ENCODE data around the gene LYPLAL1. TPM values are rescaled to one million over a fixed set of nuclear protein-coding genes. Genes with fewer than 3 reads are reported as not detected.

The LYPLAL1 gene
- total RNA-seq, 2 experiments from 2014 or later = 24.5 to 30.0 TPM

GRCh38 chr1:219151467-219151866, 22.2 kb upstream of the LYPLAL1 start:
- no peak for TF ChIP-seq CTCF (IDR thresholded peaks at IDR 0.05)
- Mint-ChIP-seq H3K27me3 (peaks cover 7% of the 10 kb centered on the region), H3K9me3 (no peaks in the 10 kb centered on the region), H3K4me1 (ENCODE audit: low read depth) (no peaks in the 10 kb centered on the region), H3K4me3 (no peak overlapping the region), H3K36me3 (ENCODE audit: low read depth) (no peaks in the 10 kb centered on the region), H3K27ac (no peak overlapping the region)
- intact Hi-C loops (cut with micrococcal nuclease) = no loop called here
- ChIA-PET CTCF (no interaction called here), POLR2A (no interaction called here)
- ATAC-seq (no peak), DNase-seq (no peak)

GRCh38 chr1:219152751-219153150, 20.9 kb upstream of the LYPLAL1 start:
- Mint-ChIP-seq H3K4me3 (no peak overlapping the region), H3K27me3 (peaks cover 6% of the 10 kb centered on the region), H3K9me3 (no peaks in the 10 kb centered on the region), H3K27ac (no peak overlapping the region), H3K36me3 (ENCODE audit: low read depth) (no peaks in the 10 kb centered on the region), H3K4me1 (ENCODE audit: low read depth) (no peaks in the 10 kb centered on the region)
- intact Hi-C loops (cut with micrococcal nuclease) = no loop called here
- no peak for DNase-seq
- no peak for TF ChIP-seq CTCF (IDR thresholded peaks at IDR 0.05)
- CTCF ChIA-PET = no interaction called here
- no peak for ATAC-seq
- POLR2A ChIA-PET = no interaction called here

GRCh38 chr1:219153723-219154122, 20.0 kb upstream of the LYPLAL1 start:
- Mint-ChIP-seq H3K4me1 (ENCODE audit: low read depth) (no peaks in the 10 kb centered on the region), H3K27me3 (peaks cover 6% of the 10 kb centered on the region), H3K9me3 (no peaks in the 10 kb centered on the region), H3K36me3 (ENCODE audit: low read depth) (no peaks in the 10 kb centered on the region), H3K4me3 (no peak overlapping the region), H3K27ac (no peak overlapping the region)
- POLR2A ChIA-PET = interaction anchor here (0.7 kb wide), 1 partner anchor 66 kb away, joined by 3 read pairs; no protein-coding TSS in a partner anchor
- CTCF ChIA-PET = no interaction called here
- TF ChIP-seq CTCF (IDR thresholded peaks at IDR 0.05) = no peak
- DNase-seq (no peak), ATAC-seq (no peak)
- intact Hi-C loops (cut with micrococcal nuclease) = no loop called here

- ATAC-seq (no peak), DNase-seq (no peak)
- no peaks in the 10 kb centered on the region for H3K4me1 Mint-ChIP-seq (ENCODE audit: low read depth)
- peaks cover 6% of the 10 kb centered on the region for H3K27me3 Mint-ChIP-seq
- CTCF ChIA-PET = no interaction called here
- no peak overlapping the region for H3K4me3 Mint-ChIP-seq
- no peak overlapping the region for H3K27ac Mint-ChIP-seq
- no peak for TF ChIP-seq CTCF (IDR thresholded peaks at IDR 0.05)
- H3K36me3 Mint-ChIP-seq (ENCODE audit: low read depth) = no peaks in the 10 kb centered on the region
- POLR2A ChIA-PET = no interaction called here
- no peaks in the 10 kb centered on the region for H3K9me3 Mint-ChIP-seq
- intact Hi-C loops (cut with micrococcal nuclease) = no loop called here
Observed at GRCh38 chr1:219155135-219155534, 18.5 kb upstream of the LYPLAL1 start.

GRCh38 chr1:219159946-219160645, 13.6 kb upstream of the LYPLAL1 start:
- ChIA-PET POLR2A (no interaction called here), CTCF (interaction anchor here (1.1 kb wide), 1 partner anchor 13 kb away, joined by 5 read pairs; no protein-coding TSS in a partner anchor)
- intact Hi-C loops (cut with micrococcal nuclease) = no loop called here
- Mint-ChIP-seq H3K9me3 (no peaks in the 10 kb centered on the region), H3K4me3 (no peak overlapping the region), H3K4me1 (ENCODE audit: low read depth) (no peaks in the 10 kb centered on the region), H3K27me3 (peaks cover 10% of the 10 kb centered on the region), H3K27ac (no peak overlapping the region), H3K36me3 (ENCODE audit: low read depth) (no peaks in the 10 kb centered on the region)
- ATAC-seq (no peak), DNase-seq (no peak)
- no peak for TF ChIP-seq CTCF (IDR thresholded peaks at IDR 0.05)
